ENCODE measurements around the gene MAPKAPK2. TPM values are rescaled to one million over a fixed set of nuclear protein-coding genes. Genes with fewer than 3 reads are reported as not detected.

The MAPKAPK2 gene
- total RNA-seq, 1 donor from 2014 or later = 63.1 TPM

- Mint-ChIP-seq H3K4me3 (no peak overlapping the region), H3K36me3 (no peaks in the 10 kb centered on the region), H3K27ac (no peak overlapping the region), H3K9me3 (no peaks in the 10 kb centered on the region), H3K4me1 (ENCODE audit: unreplicated experiment) (peaks cover 35% of the 10 kb centered on the region), H3K27me3 (no peaks in the 10 kb centered on the region)
- DNase-seq (ENCODE audit: extremely low spot score, unreplicated experiment) = no peak
- no peak for TF ChIP-seq CTCF (conservative IDR thresholded peaks at IDR 0.05)
These were observed 32.9 kb downstream of the MAPKAPK2 start for GRCh38 chr1:206717674-206717989.

GRCh38 chr1:206719169-206719839, 34.6 kb downstream of the MAPKAPK2 start:
- Mint-ChIP-seq H3K36me3 (no peaks in the 10 kb centered on the region), H3K27me3 (no peaks in the 10 kb centered on the region), H3K9me3 (no peaks in the 10 kb centered on the region), H3K4me1 (ENCODE audit: unreplicated experiment) (peaks cover 30% of the 10 kb centered on the region), H3K4me3 (no peak overlapping the region), H3K27ac (no peak overlapping the region)
- no peak for TF ChIP-seq CTCF (conservative IDR thresholded peaks at IDR 0.05)
- DNase-seq (ENCODE audit: extremely low spot score, unreplicated experiment) = no peak

- Mint-ChIP-seq H3K9me3 (no peaks in the 10 kb centered on the region), H3K27ac (no peak overlapping the region), H3K4me1 (ENCODE audit: unreplicated experiment) (peaks cover 19% of the 10 kb centered on the region), H3K4me3 (no peak overlapping the region), H3K36me3 (no peaks in the 10 kb centered on the region), H3K27me3 (no peaks in the 10 kb centered on the region)
- no peak for TF ChIP-seq CTCF (conservative IDR thresholded peaks at IDR 0.05)
- DNase-seq (ENCODE audit: extremely low spot score, unreplicated experiment) = no peak
These were observed 36.7 kb downstream of the MAPKAPK2 start for GRCh38 chr1:206721454-206721853.

- Mint-ChIP-seq H3K4me3 (no peak overlapping the region), H3K27ac (no peak overlapping the region), H3K36me3 (no peaks in the 10 kb centered on the region), H3K9me3 (no peaks in the 10 kb centered on the region), H3K27me3 (no peaks in the 10 kb centered on the region), H3K4me1 (ENCODE audit: unreplicated experiment) (peaks cover 14% of the 10 kb centered on the region)
- no peak for DNase-seq (ENCODE audit: extremely low spot score, unreplicated experiment)
- TF ChIP-seq CTCF (conservative IDR thresholded peaks at IDR 0.05) = no peak
These were observed 38.2 kb downstream of the MAPKAPK2 start for GRCh38 chr1:206722751-206723461.

GRCh38 chr1:206723462-206723804, 38.7 kb downstream of the MAPKAPK2 start:
- H3K27ac Mint-ChIP-seq = no peak overlapping the region
- peaks cover 14% of the 10 kb centered on the region for H3K4me1 Mint-ChIP-seq (ENCODE audit: unreplicated experiment)
- TF ChIP-seq CTCF (conservative IDR thresholded peaks at IDR 0.05) = no peak
- H3K4me3 Mint-ChIP-seq = no peak overlapping the region
- no peaks in the 10 kb centered on the region for H3K27me3 Mint-ChIP-seq
- no peaks in the 10 kb centered on the region for H3K9me3 Mint-ChIP-seq
- DNase-seq (ENCODE audit: extremely low spot score, unreplicated experiment) = no peak
- no peaks in the 10 kb centered on the region for H3K36me3 Mint-ChIP-seq

All from type B pancreatic cell (in vitro differentiated cells).